CD4-positive, alpha-beta T cell treated with Interleukin-15 for 4 hours (primary cell): ENCODE measurements around the gene CPT1C.
A peak's percentile ranks its signal among the peaks of the same experiment; 100 is the strongest.

ENCODE experiments used
- DNase-seq: peaks from one replicate; pipeline ENCODE4 v3.0.0-alpha.2; 2020; ENCODE audit warnings: low spot score

CPT1C gene

DNA sequence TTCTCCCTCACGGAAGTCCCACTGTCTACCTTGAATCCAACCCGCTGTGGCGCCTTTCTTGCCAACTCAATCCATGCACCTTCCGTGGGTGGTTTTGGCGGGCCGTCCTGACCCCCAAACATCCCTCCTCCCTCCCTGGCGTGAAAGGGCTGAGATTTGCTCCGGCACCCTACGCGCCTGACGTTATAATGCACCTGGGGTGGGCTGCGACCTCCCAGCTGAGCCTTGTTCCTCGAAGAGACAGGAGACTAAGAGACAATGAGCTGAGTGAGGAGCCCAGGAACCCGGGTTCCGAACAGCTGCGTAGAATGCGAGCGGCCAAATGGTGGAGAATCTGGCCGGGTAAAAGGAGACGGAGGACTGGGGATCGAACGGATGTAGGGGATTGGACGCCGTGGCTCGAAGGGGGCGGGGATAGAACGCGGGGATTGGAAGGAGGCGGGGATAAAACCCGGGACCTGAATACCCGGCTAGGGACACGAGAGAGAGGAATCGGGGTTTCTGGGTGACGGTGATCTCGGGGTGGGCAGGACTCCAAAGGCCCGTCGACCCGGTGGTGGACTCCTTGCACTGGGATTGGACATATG lies at the start of gene CPT1C:
Gene CPT1C (plus strand): TSS at position 461 of the 587 bp plus-strand sequence. CDS start 1,137 bp downstream, outside the sequence.
- peak; percentile 52 for DNase-seq

DNA sequence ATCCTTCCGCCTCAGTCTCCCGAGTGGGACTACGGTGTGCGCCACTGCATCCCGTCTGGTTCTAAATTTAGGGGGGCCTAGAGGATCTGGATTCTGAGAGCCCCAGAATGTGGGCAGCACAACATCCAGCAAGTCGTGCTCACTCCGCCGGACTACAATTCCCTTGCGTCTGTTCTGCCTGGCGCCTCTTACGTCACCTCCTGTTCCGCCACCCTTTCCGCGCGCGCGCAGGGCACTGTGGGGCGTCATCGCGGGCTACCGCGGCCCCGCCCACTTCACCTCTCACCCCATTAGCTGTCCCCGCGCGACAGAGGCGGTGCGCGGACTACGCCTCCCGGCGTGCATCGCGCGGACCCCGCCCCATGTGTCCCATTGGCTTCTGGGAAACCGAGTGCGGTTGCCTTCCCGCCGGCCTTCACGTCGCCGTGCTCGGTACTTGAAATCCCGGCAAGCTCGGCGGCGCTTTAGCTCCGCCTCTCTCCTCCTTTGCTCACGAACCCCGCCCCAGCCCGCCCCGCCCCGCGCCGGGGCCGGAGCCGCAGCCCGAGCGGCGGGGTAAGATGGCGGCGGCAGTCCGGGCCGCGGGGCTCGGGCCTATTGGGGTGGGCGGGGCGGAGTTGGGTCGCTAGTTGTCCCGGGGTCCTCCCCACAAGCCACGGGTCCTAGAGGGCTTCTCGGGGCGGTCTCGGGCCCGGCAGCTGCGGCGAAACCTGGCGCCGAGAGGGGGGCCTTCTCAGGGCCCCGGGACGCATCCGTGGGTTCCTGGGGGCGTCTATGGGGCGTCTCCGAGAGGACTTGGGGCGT lies 49.0 kb upstream of the CPT1C start, which contains the start of gene SCAF1:
Gene SCAF1 (plus strand): TSS at position 522 of the 804 bp plus-strand sequence. CDS start 2,818 bp downstream, outside the sequence.
- DNase-seq: peak; percentile 99

DNA sequence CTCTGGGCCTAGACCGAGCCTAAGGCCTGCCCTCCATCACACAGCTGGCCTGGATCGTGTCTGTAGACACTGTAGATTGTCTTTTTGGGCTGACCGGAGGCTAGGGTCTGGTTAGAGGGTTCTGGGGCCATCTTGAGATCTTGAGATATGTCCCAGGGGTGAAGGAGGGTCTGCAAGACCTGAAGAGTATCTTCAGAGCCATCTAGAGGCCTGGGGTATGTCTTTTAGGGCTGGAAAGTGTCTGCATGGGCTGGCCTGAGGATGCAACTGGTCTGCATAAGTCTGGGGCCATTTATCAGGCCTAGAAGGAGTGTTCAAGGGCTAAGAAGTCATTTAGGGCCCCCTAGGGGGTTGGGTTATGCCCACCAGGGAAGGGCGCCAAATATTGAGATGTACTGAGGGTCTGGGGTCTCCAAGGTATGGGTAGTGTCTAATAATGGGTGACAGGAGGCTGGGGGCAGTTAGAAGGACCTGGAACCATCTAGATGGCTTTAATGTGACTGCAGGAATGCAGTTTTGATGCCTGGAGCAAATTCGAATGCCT lies 48.4 kb upstream of the CPT1C start:
- DNase-seq: no peak

DNA sequence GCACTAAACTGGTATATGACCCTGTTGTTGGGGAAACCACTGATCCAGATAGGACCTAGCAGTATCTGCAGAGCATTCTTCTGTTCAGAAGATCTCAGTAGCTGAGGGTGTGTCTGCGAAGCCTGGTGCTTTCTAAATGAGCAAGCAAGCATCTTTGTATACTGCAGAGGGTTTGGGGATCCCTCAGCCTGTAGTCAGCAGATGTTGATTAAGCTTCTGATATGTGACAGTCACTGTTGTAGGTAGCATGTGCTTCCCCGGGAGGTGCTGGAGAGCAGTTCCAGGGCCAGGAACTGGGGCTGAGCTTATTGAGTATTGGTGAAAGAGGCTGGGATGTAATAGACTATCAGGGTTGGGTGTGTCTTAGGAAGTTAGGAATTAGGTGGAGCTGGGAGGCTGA lies 47.5 kb upstream of the CPT1C start:
- DNase-seq: no peak

GRCh38 chr19:49645592-49645991 lies 45.3 kb upstream of the CPT1C start:
- DNase-seq: no peak

DNA sequence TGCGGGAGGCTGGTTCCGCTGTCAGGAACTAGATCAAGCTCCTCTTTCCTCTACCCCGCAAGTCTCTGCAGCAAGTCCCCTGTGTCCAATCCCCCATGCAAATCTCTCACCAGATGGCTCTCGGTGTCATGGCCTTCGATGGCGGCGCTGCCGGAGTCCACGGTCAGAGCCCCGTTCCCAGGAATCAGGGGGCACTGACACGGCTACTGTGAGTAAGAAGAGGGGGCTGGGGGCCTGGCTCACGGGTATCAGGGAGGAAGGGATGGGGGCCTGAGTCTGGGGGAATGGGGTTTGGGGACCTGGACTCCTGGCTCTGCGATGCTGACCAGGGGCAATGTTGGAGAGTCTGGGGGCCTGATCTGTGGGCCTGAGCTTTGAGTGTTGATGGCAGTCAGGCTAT lies 44.9 kb upstream of the CPT1C start:
- no peak for DNase-seq

DNA sequence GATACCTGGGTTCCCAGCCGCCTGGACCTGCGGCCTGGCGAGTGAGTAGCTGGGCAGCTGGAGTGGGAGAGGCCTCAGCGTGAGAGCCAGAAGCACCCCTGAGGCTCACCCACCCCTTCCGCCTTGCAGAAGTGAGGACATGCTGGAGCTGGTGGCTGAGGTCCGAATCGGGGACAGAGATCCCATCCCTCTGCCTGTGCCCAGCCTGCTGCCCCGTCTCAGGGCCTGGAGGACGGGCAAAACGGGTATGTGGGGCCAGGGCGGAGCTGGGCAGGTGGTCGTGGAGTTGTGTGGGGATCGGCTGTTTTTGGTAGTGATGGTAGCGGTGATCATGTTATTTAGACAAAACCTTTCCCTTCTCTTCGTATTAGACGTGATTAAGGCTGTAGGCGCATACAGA lies 44.3 kb upstream of the CPT1C start:
- no peak for DNase-seq

DNA sequence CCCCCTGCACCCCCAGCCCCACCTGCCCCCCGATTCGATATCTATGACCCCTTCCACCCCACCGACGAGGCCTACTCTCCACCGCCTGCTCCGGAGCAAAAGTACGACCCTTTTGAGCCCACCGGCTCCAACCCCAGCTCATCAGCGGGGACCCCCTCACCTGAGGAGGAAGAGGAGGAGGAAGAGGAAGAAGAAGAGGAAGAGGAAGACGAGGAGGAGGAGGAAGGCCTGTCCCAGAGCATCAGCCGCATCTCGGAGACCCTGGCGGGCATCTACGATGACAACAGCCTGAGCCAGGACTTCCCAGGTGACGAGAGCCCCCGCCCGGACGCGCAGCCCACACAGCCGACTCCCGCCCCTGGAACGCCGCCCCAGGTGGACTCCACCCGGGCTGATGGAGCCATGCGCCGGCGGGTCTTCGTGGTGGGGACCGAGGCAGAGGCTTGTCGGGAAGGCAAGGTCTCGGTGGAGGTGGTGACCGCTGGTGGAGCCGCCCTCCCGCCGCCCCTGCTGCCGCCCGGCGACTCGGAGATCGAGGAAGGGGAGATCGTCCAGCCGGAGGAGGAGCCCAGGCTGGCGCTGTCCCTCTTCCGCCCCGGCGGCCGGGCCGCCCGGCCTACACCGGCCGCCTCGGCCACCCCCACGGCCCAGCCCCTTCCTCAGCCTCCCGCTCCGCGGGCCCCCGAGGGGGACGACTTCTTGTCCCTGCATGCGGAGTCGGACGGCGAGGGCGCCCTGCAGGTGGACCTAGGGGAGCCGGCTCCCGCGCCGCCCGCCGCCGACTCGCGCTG lies 39.7 kb upstream of the CPT1C start:
- no peak for DNase-seq

DNA sequence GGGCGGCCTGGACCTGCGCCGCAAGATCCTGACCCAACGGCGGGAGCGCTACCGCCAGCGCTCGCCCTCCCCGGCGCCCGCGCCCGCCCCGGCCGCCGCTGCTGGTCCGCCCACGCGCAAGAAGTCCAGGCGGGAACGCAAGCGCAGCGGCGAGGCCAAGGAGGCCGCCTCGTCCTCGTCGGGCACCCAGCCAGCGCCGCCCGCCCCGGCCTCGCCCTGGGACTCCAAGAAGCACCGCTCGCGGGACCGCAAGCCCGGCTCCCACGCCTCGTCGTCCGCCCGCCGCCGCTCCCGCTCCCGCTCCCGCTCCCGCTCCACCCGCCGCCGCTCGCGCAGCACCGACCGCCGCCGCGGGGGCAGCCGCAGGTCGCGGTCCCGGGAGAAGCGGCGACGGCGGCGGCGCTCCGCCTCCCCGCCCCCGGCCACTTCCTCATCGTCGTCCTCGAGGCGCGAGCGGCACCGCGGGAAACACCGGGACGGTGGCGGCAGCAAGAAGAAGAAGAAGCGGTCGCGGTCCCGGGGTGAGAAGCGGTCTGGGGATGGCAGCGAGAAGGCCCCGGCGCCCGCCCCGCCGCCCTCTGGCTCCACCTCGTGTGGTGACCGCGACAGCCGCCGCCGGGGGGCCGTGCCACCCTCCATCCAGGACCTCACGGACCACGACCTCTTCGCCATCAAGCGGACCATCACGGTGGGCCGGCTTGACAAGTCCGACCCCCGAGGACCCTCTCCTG lies 38.9 kb upstream of the CPT1C start:
- DNase-seq: no peak

DNA sequence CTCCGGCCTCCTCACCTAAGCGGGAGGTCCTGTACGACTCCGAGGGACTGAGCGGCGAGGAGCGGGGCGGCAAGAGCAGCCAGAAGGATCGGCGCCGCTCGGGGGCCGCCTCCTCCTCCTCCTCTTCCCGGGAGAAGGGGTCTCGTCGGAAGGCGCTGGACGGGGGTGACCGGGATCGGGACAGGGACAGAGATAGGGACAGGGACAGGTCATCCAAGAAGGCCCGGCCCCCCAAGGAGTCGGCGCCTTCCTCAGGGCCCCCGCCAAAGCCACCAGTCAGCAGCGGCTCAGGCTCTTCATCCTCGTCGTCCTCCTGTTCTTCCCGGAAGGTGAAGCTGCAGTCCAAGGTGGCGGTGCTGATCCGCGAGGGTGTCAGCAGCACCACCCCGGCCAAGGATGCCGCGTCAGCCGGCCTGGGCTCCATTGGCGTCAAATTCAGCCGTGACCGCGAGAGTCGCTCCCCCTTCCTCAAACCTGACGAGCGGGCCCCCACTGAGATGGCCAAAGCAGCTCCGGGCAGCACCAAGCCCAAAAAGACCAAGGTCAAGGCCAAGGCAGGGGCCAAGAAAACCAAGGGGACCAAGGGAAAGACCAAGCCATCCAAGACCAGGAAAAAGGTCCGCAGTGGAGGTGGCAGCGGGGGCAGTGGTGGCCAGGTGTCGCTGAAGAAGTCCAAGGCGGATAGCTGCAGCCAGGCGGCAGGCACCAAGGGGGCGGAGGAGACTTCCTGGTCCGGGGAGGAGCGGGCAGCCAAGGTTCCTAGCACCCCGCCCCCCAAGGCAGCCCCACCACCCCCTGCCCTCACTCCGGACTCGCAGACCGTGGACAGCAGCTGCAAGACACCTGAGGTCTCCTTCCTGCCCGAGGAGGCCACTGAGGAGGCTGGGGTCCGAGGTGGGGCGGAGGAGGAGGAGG lies 38.1 kb upstream of the CPT1C start:
- no peak for DNase-seq

- DNase-seq: no peak
These were observed 37.5 kb upstream of the CPT1C start for GRCh38 chr19:49653466-49653806.

DNA sequence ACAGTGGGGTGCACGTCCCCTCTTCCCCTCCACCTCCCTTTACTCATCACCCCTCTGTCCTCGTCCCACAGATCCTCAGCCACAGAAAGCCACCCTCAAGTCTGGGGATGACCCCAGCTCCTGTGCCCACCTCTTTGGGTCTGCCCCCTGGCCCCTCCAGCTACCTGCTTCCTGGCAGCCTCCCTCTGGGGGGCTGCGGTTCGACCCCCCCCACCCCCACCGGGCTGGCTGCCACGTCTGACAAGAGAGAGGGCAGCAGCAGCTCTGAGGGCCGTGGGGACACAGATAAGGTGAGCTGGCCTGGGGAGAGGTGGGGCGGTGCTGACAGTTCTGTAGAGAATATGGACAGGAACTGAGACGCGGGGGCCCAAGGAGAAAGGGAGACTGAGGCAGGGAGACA lies 36.3 kb upstream of the CPT1C start:
- DNase-seq: no peak

GRCh38 chr19:49655570-49656455 lies 35.1 kb upstream of the CPT1C start:
- DNase-seq: no peak

GRCh38 chr19:49656456-49657109 lies 34.3 kb upstream of the CPT1C start:
- no peak for DNase-seq

- DNase-seq: no peak
These were observed 33.3 kb upstream of the CPT1C start for GRCh38 chr19:49657493-49658138.

- no peak for DNase-seq
These were observed 32.8 kb upstream of the CPT1C start for GRCh38 chr19:49658139-49658517.

DNA sequence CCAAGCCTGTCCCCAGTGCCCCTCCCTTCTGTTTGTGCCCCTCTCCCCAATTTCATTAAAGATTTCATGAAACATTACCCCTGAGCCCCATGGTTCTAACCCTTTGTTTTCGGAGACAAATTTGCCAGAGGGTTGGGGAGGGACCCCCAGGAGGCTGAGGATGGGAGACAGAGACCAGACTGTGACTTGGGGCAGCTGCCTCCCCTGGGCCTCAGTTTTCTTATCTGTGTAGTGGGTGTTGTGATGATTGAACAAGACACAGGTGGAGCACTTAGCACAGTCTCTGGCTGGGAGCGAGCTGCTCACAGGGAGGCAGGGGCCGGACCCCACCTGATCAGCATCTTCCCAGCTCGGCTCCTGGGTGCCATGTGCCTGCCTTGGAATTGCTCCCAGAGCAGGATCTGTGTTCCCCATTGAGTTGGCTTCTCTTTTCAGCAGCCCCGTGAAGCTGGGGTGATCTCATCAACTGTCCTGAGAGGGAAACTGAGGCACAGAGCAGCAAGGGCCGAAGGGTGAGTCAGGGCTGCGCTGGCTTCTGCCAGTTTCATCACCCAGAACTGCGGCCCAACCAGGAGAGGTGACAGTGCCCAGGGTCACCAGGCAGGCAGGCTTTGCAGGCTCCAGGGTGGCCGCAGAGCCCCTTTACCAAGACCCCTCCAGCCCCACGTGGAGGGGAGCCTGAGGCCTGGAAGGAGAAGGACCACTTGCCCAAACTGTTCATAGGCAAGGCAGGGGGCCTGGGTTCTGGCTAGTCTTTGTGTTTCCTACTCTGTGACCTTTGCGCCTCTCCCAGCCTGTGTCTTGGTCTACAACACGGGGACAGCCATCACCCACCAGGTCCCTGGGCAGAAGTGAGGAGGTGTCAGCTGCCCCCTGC lies 32.1 kb upstream of the CPT1C start:
- no peak for DNase-seq
